SK-N-DZ (cell line): Measurements from ENCODE around the gene MYO16.
A peak's percentile ranks its signal among the peaks of the same experiment; 100 is the strongest.

Experiments used
- DNase-seq: peaks from one replicate; pipeline ENCODE4 v3.0.0-alpha.2; 2015; ENCODE audit warnings: low spot score

The MYO16 gene

GRCh38 chr13:109227344-109227940 lies 598.0 kb downstream of the MYO16 start:
- no peak for DNase-seq

GRCh38 chr13:109228211-109228610 lies 598.8 kb downstream of the MYO16 start:
- DNase-seq: no peak

- DNase-seq: no peak
Observed at GRCh38 chr13:109231888-109232287, 602.5 kb downstream of the MYO16 start.

- no peak for DNase-seq
Observed at GRCh38 chr13:109233293-109233692, 603.9 kb downstream of the MYO16 start.

GRCh38 chr13:109235901-109236300 lies 606.5 kb downstream of the MYO16 start:
- DNase-seq: no peak

- no peak for DNase-seq
Observed at GRCh38 chr13:109241160-109241559, 611.7 kb downstream of the MYO16 start.

GRCh38 chr13:109243311-109243951 lies 614.0 kb downstream of the MYO16 start:
- DNase-seq: peak; percentile 44

GRCh38 chr13:109244566-109244965 lies 615.2 kb downstream of the MYO16 start:
- DNase-seq: no peak

GRCh38 chr13:109246001-109246400 lies 616.6 kb downstream of the MYO16 start:
- DNase-seq: no peak

- no peak for DNase-seq
Observed at GRCh38 chr13:109249780-109250528, 620.5 kb downstream of the MYO16 start.

GRCh38 chr13:109251956-109252355 lies 622.5 kb downstream of the MYO16 start:
- DNase-seq: no peak

- DNase-seq: no peak
Observed at GRCh38 chr13:109253316-109253715, 623.9 kb downstream of the MYO16 start.

GRCh38 chr13:109254274-109254673 lies 624.9 kb downstream of the MYO16 start:
- DNase-seq: no peak

- no peak for DNase-seq
Observed at GRCh38 chr13:109255141-109255856, 625.9 kb downstream of the MYO16 start.

- DNase-seq: no peak
Observed at GRCh38 chr13:109256866-109257760, 627.7 kb downstream of the MYO16 start.
